GM04504 (cell line): ENCODE data around the gene BICC1.
A peak's percentile ranks its signal among the peaks of the same experiment; 100 is the strongest.

ENCODE experiments used
- DNase-seq: peaks from one replicate; pipeline ENCODE4 v3.0.0-alpha.2; 2012; ENCODE audit warnings: low read depth

BICC1 gene

GRCh38 chr10:58647376-58648112, 134.9 kb downstream of the BICC1 start:
- DNase-seq = no peak

DNA sequence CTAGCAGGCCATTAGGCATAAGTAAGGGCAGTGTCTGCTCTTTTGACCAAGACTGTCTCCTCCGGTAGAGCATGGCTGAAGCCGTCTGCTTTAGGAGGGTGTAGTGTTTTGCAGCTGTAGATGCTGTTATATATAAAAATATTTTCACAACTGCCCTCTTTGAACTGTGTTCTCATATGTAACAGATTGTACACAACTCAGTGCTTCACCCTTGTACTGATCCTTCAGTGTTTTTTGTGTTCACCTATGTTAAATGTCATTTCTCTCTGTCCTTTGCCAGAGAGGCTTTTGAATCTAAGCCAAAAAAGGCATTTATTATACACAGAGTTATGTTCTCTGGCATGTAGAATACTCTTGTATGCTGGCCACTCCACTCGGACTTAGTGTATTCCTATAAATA, 135.5 kb downstream of the BICC1 start:
- DNase-seq = no peak

GRCh38 chr10:58651040-58651439, 138.4 kb downstream of the BICC1 start:
- no peak for DNase-seq

DNA sequence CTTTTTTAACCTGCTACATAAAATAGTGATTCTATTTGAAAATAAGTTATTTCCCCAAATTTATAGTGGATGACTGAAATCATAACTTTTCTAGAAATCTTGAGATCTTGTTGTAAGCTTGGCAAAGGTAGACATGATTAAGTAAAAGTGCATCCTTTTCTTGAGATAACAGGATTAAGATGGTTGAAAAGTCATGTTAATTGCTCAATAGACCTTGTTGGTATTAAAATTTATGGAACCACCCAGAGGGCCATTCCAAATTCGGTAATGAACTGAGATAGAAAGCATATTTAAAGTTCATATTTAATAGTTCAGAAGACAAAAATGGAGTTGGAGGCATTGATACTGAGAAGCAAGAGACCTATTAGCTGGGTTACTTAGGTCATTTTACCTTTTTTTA, 139.1 kb downstream of the BICC1 start:
- DNase-seq = no peak

DNA sequence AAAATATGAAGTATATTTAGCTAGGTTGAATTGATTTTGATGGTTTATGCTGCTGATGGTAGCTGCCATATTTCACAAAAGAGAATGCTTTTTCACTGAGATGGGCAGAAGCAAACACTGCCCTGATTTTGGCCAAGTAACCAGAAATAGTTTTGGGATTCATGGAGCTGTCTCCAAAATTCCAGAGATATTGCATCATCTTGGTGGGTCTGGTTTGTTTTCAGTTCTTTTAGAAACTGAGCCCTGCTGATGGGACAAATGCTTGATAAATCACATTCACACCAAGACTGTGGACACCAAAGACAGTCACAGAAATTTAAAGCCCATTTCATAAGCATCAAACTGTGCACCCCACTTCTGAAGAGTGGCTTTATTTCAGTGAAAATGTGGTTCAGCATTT, 140.5 kb downstream of the BICC1 start:
- DNase-seq = no peak

- DNase-seq = no peak
Measured at GRCh38 chr10:58660575-58661255, 148.0 kb downstream of the BICC1 start.

DNA sequence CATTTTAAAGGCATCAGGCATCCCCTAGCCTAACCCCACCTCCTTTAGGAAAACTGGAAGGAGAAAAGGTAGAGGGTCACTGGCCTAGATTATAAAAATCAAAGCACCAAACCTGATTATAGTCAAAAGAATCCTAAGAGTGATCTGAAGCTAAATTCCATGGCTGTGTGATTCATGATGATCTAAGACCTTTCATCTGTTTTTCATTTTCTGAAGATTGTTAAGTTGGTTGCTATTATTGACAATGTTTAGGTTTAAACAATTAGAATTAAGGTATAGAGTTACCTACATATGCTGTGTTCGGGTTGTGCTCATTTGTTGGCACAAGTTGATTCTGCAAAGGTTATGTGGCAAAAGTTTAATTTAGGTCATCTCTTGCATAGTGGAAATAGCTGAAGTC, 148.7 kb downstream of the BICC1 start:
- no peak for DNase-seq

DNA sequence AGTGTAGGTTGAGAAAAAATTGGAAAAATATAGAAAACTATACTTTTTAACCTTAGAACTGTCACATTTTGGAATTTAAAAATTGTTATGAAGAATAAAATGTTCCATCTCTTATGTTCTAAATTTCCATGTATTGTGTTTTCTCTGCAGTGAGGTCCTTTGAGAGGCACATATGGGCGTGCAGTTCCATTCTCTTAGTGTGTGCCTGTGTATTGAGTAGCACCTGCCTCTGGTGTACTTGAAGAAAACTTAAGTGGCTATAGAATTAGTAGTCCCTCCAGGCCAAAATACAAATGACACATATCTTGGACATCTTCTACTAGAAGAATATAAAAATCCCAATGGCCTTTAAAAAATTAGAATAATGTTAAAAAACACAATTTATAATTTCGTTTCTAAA, 149.2 kb downstream of the BICC1 start:
- DNase-seq = no peak

- DNase-seq = peak; percentile 77
Measured at GRCh38 chr10:58662314-58662713, 149.6 kb downstream of the BICC1 start.

DNA sequence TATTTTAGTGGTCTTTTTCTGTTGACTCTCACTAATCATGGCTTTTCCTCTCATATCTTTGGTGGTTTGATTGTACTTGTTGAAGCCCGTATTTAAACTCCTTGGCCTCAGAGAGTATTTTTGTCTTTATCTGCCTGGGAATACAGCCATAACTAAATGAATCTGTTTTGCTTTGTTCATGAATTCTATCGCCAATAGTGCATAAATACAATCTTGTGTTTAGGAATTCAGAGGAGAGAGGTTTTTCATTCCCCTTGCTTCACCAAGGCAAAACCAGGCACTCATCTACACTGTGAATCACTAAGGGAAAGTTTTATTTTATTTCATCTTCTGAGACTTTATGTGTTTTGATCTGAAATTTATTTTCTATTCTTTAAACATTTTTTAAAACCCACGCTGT, 152.7 kb downstream of the BICC1 start:
- DNase-seq = no peak

DNA sequence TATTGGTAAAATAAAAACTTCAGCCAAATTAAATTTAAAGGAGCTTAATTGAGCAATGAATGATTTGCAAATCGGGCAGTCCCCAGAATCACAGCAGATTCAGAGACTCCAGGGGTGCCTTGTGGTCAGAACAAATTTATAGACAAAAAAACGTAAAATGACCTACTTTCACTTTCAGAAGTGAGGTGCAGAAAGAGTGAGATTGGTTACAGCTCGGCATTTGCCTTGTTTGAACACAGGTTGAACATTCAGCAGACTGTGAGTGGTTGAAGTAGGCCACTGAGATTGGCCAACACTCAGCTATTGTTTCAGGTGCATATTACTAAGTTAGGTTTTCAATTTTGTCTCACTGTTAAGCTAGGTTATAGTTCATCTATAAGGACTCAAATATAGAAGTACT, 153.4 kb downstream of the BICC1 start:
- DNase-seq = no peak

GRCh38 chr10:58667658-58668310, 155.1 kb downstream of the BICC1 start:
- no peak for DNase-seq

- no peak for DNase-seq
Measured at GRCh38 chr10:58672845-58673244, 160.2 kb downstream of the BICC1 start.

GRCh38 chr10:58674251-58674650, 161.6 kb downstream of the BICC1 start:
- DNase-seq = no peak

DNA sequence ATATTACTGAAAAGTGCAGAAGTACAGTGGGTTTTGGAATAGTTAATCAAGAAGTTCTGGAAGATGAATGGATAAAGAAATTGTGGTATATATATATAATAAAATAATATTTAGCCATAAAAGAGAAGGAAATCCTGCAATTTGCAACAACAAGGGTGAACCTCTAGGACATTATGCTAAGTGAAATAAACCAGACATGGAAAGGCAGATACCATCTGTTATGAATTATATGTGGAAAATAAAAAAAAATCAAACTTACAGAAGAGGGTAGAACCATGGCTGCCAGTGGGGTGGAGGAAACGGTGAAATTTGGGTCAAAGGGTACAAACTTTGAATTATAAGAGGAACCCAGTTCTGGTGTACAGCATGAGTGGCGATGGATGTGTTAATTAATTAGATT, 162.6 kb downstream of the BICC1 start:
- DNase-seq = no peak

- DNase-seq = no peak
Measured at GRCh38 chr10:58691528-58691927, 178.9 kb downstream of the BICC1 start.

GRCh38 chr10:58693919-58694318, 181.2 kb downstream of the BICC1 start:
- DNase-seq = no peak

DNA sequence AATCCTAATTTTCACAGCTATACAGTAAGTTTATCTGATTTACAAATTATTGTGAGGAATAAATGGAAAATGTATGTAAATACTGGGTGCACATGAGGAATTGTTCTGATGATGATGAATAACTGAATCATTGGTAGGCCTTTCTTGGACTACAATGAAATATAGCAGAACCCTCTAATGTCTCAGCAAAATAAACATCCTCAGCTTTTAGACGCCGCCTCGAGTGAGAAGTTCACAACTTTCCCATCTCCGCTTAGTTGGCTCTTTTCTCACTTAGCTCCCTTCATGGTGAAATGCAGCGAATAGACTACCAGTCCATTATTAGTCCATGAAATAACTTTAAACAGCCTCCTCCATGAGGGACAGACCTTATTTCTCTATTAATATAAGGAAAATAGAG, 182.3 kb downstream of the BICC1 start:
- DNase-seq = no peak

DNA sequence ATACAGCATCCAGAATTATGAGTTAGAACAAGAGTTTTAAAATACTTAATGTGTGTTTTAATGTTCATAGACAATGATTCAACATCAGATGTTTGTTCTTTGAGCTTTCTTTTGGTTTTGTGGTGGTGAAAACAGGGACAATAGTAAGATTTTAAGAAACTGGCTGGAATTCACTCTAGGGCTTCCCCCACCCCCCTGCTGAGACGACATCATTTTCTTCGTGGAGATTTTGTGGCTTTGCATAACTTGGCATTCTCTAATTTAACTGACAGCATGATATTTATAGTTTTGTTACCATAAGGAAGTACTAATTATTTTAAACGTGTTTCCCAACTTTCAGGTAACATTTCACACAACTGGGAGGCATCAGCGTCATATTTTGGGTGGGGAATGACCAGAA, 184.1 kb downstream of the BICC1 start:
- DNase-seq = no peak

DNA sequence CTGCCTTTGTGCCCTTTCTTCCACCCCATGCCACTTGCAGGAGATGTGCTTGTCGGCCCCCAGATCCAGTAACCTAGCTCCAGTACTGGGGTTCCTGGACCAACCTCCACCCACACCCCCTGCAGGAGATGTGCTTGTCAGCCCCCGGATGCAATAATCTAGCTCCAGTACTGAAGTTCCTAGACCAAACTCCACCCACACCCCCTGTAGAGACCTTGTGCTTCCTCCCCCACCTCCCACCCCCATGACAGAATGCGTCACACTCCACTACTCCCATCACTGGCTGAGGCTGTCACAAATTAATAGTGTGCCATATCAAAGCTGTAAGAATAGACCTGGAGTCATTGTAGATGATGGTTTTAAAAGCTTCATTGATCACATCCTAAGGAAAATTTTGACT, 185.0 kb downstream of the BICC1 start:
- no peak for DNase-seq

DNA sequence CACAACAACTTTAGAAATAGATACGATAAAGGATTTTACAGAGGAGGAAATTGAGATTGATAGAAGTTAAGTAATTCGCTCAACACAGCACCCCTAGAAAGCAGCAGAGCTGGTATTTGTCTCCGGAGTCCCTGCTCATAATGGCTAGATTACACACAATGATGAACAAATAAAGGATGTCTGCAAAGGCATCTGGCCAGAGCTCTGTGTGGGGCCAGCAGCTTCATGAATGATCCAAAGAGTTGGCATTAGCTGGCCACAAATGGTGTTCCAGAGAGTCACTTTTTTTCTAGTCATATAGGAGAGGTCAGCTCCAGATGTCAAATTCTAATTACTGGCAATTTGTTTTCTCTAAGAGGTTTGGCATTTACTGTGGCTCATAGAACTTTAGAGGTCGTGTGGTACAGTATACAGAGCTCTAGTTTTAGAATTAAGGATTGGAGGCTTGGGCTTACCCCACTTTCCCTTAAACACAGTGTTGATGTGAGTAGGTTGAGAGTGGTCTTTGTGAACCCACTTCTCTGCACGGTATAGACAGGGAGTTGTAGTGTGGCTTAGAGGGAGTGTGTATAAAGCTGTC, 186.2 kb downstream of the BICC1 start:
- peak; percentile 60 for DNase-seq

GRCh38 chr10:58700591-58700990, 187.9 kb downstream of the BICC1 start:
- no peak for DNase-seq
